ENCODE results near the gene SLC44A4.

GRCh38 chr6:31830886-31831335 lies 47.9 kb downstream of the SLC44A4 start:
- TF ChIP-seq CTCF (conservative IDR thresholded peaks at IDR 0.05 in 1 of 2, IDR thresholded peaks at IDR 0.05 in 1 of 2; ENCODE audit: extremely low read depth in 1 of 2, insufficient read depth in 1 of 2, low read depth in 1 of 2, low read length in 2 of 2) (no peak), EZH2 (IDR thresholded peaks at IDR 0.05; ENCODE audit: borderline replicate concordance, low read length) (no peak)

Measured in mammary epithelial cell (primary cell).